ENCODE measurements around the gene SELENOS.
"Not testable (repeated sequence)": the region's sequence is repeated elsewhere in the genome, so short reads cannot be mapped to it uniquely, and the experiment has no call there.

SELENOS gene

DNA sequence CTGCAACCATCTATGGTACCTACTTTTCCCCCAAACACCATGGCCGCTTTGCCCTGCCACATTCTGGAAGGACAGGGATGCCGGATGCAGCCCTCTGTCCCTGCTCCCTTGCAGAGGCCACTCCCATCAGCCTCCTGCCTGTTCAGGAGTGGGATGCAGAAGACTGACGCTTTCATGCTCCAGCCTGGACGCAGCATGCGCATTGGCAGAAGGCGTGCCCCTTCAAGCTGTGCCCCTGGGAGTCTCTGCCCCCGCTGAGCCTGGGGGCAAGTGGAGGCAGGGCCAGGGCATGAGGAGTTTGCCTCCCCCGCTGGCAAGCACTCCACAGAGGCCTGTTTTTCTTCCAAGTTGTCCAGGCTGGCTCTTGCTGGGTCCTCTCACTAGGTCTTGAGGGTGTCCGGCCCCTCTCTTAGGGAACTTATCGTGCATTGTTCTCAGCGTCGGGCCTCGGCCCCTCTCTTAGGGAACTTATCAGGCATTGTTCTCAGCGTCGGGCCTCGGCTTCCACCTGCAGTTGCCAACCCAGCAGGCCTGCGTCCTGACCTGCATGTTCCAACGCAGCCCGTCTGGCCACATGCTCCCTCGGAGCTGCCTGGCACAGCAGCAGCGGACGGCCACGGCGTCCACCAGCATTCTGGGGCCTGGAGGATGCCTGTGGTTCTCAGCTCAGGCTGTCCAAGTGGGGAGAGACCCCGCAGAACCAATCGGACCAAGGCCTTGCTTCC, 32.3 kb upstream of the SELENOS start:
- DNase-seq: no peak

DNA sequence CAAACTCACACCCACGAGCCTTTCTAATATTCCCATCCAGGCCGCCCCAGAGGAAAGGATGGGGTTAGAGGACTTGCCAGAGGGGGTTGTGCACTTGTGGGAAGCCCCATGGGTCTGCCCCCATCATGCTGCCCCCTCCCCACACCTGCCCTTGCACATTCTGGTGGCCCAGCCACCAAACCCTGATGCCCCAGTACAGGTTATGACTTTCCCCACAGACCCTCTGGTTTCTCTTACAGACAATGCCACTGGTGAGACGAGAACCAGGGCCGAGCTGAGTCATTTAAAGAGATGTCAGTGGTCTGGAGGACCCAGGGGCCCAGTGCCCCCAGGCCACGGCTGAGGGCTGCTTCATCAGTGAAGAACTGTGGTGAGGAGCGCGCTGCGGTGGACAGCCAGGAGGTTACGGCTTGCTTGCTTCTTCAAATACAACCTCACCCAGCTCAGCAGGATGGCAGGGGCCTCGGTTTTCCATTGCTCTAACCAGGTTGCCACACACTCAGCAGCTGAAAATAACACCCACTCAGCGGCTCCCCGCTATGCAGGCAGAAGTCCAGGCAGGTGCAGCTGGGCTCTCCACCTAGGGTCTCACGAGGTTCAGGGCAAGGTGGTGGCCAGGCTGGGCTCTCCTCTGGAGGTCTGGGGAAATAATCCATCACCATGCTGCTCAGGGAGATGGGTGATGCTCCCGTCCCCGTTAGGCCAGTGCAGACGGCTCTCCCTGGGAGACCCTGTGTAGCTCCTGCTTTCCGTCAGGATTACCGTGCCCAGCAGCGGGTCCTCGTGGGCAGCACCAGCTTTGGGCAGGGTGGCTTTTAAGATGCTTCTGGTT, 31.5 kb upstream of the SELENOS start:
- no peak for DNase-seq

DNA sequence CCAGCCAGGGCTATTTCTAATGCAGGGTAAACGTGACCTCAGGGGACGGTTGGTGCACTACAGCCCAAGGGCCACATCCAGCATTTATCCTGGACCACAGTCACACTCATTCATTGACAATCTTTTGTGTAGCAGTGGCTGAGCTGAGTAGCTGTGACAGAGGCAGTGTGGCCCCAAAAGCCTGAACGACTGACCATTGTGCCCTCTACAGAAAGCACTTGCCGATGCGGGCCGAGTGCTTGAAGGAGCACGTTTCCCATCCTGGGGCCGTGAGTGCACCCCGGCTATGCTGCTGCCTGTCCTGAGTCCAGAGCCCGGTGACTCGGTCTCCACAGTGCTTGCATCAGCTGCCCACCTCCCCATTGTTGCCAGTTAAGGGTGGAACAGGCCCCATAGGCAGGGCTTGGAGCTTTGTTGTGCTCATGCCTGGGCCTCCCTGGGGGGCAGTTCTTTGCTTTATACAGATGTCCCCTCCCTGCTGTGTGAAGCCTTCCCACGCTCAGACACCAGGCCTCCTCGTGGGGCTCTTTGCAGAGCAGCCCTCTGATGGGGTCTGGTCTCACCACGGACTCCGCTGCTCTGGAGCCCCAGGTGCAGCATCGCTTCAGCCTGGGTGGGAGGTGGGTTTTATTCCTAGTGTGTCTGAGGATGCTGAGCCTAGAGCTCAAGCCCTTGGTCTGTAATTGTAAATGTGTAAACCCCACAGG, 30.8 kb upstream of the SELENOS start:
- no peak for DNase-seq

DNA sequence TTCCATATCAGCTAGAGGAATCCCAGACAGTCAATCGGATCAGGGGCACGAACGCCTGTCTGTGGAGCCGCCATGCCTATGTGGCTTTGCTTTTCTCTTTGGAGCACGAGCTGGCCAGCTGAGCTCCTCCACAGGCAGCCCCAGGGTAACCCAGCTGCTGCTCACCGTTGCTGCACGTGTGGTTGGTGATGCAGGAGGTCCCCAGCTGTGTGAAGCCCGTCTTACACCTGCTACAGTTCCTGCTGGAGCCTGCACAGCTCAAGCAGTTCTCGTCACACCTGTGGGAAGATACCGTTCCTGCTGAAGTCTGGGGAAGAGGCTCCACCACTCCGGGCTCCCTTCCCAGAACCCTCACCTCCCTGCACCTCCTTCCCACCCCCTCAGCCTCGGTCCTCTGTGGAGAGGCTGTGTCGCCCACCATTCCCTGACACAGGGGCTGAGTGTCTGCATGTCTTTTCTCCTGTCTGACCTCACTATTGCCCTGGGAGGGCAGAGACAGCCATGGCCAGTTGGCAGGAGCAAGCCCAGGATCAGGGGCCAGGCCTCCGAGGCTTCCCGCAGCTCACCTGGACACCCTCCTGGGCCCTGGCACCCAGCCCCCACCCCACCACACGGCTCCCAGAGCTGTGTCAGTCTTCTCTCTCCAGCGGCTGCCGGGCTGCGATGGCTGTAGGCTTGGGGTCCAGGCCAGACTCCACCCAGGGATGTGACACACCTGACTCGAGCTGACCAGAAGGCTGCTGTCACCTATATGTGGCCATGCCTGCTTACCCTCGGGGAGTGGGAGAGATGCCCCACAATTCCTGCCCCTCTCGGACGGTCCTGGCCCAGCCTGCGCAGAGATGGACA, 30.0 kb upstream of the SELENOS start:
- no peak for DNase-seq

DNA sequence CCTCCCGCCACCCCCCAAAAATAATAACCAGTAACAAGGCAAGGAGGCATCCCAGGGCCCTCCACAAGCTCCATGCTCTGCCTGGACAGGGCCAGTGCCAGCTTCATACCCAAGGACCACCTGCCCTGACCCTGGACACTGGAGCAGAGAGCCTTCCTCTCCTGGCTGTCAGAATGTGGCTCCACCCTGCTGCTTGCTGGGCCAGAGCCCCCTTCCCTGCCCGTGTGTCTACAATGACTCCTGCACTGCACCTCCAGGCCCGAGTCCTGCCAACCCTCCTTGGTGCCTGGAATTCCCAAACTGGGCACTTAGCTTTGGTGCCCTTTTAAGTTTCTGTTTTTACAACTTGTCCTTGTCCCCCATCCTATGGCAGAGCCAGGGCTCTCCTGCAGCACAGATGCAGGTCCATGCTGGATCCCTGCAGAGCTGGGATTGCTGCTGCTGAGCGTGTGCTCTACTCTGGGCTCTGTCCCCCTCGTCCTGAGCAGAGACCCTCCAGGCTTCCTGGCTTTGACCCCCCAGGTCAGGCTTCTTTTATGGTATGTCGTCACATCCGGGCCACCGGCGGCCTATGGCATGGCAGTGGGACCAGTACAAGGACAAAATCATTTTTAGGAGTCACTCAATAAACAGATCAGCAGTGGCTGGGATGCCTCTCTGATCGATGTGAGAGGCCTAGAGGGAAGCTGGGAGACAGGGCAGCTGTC, 29.2 kb upstream of the SELENOS start:
- no peak for DNase-seq

DNA sequence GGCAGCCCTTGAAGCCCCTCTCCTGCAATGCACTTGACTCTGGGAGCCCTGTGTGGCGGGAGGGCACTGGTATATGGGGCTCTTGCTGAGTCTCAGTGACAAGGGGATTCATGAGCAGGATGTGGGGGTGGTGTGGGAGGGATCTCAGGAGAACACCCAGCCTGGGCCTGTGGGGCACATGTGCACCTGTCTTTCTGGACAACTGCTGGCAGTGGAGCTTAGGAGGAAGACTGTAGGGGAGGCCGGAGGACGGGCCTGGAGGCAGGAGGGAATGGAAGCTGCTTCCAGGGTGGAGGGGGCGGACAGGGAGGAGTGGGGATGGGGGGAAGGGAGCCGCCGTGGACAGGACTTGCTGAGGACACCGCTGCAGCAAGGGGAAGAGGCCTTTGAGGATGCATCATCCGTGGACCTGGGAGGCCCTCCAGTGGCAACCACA, 28.6 kb upstream of the SELENOS start:
- DNase-seq: no peak

DNA sequence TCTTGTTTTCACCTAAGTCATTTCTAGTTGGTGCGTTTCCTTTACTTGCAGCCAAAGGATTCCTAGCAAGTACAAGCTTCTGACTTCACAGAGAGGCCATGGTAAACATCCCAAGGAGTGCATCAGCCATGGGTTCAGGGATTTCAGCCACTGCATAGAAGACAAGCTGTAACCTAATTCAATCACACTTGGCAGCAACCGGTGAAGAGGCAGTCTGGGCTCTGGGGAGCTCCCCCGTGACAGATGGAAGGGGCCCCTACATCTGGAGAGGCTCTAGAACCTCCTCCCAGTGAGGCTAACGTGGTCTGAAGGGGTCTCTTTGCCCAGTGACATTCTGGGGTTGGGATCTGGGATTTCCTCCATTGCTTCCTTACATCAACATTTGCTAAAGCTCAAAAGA, 26.1 kb upstream of the SELENOS start:
- DNase-seq: no peak

DNA sequence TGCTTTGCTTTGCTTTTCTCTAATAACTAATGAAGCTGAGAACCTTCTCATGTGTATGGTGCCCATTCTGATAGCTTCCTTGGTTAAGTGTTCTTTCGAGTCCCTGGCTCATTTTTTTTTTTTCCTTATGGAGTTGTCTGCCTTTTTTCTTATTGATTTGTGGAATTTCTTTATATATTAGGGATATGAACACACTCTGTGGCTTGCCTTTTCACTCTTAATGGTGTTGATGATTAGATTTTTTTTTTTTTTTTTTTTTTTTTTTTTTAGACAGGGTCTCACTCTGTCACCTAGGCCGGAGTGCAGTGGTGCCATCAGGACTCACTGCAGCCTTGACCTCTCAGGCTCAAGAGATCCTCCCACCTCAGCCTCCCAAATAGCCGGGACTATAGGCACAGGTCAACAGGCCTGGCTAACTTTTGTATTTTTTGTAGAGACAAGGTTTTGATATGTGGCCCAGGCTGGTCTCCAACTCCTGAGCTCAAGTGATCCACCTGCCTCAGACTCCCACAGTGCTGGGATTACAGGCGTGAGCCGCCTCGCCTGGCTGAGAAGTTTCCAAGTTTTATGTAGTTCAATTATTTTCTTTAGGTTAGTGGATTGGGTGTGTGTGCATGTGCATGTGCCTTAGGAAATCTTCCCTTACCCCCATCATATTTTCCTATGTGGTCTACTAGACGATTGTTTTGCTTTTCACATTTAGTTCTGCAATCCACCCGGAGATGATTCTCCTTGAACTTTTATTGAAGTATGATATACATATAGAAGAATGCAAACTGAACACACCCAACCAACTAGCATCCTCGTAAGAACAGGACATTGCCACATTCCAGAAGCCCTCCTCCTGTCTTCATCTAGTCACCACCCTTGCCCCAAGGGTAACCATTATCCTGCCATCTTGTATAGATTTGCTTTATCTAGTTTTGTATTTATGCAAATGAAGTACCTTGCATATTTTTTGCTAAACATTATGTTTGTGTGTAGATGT, 19.4 kb upstream of the SELENOS start:
- DNase-seq: no peak

DNA sequence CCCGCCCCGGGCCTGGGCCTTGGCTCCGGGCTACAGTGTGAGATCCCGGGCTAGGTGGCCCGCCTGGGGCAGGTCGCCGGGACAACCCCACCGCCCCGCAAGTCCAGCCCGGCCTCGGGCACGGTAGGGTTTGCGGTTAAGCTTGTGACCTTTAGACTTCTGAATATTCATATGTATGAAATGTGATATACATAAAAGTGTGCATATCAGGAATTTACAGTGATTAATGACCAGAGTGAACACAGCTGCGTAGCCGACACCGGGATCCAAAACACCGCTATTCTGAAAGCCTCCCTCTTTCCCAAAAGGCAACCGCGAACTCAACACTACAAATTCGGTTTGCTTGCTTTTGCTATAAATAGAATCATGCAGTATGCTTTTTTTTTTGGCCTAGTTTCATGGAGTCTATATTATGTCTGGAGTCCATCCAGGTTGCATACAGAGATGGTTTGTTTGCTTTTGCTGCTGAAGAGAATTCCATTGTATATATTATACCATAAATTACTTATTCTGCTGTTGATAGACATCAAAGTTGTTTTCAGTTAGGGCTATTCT, 18.4 kb upstream of the SELENOS start:
- DNase-seq: no peak

DNA sequence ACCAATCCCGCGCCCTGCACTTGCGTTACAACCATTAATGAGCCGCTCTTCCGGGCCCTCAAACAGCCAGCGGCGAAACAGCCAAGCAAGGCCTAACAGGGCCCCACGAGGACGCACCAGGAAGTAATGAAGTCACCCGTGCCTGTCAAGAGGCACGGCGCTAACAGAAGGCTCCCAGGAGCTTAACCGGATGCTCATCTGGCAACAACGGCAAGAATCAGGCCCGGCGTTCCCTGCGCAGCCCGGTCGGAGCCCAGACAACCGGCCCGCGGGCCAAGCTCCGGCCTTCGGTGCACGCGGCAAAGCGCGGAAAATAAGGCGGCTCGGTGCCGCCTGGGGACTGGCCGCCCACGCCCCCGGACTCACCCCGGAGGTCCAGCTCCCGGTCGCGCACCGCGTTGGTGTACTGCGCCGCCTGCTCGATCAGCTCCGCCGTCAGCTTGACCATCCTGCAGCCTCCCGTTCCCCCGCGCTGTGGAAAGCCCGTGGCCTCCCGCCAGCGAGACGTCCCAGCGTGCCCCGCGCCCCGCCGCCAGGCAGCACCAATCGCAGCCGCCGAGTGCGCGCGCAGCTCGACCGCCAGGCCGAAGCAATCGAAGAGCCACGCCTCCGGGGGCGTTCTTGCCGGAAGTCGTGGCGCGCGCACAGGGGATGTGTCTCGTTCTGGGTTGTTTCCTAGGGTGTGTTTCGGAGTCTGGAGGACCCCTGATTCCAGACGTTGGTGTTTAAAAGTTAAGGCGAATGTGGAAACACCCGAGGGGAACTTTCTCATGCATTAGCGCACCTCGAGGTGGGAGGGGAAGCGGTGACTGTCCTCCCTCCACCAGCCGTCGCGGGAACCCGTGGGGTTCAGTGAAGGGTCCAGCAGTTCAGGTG, 17.7 kb upstream of the SELENOS start, which contains the start of gene SNRPA1:
Gene SNRPA1, minus strand, starts transcription at position 518 of the 876 bp plus-strand sequence. Its CDS starts 70 bp downstream, at position 448.
- peak; percentile 98 for DNase-seq

DNA sequence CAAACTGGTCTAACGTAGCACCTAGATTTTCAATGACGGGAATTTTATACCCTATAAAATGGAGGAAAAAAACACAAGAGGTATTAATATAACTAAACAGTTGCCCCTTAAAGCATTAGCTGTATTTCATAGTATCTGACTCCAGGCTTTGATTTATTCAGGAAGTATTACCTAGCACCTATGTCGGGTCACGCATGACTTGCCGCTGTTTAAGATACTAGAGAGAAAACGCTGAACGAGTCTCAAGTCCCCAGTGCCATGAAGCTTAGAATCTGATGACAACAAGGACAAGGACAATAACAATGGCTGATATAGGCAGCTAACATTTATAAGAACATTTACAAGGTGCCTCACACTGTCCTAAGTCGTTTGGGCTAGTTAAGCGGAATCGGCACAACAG, 15.8 kb upstream of the SELENOS start:
- no peak for DNase-seq

DNA sequence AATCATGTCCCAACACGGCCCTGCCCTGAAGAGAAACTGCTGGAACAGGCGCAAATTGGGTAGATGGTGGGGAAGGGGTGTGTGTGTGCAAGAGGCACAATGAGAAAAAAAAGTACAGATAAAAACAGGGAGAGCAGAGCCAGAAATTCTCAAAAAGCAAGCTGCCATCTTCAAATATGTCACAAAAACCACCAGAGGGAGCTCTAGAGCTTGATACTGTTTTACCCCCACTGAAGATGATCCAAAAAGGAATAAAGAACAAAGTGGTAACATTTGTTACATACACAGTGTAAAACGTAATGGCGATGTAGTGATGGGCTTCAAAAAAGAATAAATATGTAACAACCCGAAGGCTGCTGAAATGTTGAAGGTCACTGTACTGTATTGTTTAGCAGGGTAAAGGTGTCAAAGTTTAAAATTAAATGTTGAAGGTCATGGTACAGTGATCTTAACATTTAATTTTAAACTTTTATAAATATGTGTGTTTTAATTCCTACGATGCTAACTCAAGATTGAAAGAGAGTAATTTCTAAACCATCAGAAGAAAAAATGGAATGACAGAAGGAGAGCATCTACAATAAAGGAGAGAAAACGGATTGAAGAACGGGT, 11.7 kb upstream of the SELENOS start:
- DNase-seq: no peak

DNA sequence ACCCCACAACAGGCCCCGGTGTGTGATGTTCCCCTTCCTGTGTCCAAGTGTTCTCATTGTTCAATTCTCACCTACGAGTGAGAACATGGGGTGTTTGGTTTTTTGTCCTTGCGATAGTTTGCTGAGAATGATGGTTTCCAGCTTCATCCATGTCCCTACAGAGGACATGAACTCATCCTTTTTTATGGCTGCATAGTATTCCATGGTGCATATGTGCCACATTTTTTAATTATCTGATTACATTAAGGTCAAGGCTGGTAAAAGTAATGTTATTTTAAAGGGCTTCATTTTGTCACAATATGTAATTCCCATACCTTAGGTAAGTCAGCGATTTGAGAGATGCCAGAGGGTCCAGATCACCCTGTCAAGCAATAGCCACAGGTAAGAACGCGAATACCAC, 10.1 kb upstream of the SELENOS start:
- not testable (repeated sequence) for DNase-seq

DNA sequence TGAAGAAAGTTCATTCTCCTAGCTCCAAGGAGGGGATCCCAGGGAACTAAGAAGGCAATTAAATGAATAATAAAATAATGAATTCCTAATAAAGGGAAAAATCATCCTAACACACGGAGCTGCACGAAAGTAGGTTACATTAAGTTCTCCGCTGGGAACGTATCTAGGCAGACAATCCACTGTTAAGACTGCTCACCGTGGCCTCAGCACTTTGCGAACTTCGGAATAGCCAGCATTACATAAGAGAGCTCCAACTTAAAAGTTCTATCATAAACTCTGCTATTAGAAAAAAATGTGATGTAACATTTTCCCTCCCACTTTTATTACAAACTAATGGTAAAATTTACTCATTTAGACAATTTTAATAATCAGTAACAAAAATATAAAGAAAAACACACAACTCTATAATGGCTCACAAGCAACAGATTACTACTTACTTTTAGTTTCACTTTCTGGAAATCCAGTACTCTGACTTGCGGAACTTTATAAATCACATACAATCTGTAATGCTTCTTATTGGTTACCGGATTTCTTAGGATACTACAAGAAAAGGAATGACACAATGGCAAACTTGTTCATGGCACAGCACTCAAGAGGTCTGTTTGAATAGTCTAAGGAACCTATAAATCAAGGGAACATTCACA, 9.3 kb upstream of the SELENOS start:
- no peak for DNase-seq

DNA sequence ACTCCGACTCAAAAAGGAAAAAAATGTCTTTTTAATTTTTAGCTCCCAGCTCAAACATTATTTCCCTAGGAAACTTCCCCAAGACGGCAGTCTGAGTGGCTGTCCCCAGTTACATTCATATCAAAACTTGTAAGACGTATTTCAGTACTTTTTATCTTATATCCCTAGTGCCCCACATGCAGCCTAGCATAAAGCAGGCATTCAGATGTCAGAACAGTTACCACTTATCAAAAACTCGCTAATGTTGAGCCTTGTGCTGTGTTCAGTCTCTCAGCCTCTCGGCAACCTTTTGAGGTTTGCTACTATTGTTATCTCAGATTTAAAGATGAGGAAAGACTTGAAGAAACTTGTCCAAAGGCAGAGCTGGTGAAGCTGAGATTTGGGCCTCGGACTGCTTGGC, 6.6 kb upstream of the SELENOS start:
- DNase-seq: no peak

DNA sequence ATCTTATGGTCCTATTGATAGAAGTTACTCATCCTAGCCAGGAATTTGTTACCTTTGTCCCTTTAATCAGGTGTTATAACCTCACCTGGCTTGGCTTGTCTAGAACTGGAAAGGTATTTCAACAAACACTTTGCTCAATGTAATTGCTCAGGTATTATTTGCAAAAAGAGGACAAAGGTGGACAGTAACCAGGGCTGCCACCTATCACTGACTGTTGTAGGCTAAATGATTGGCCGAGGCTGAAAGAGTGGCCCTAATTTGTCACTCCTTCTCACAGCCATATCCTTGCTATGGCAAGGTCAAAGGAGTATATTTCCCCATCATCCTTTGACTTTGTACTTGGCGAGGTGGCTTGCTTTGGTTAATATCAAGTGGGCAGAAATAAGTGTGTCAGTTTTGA, 2.7 kb upstream of the SELENOS start:
- no peak for DNase-seq

DNA sequence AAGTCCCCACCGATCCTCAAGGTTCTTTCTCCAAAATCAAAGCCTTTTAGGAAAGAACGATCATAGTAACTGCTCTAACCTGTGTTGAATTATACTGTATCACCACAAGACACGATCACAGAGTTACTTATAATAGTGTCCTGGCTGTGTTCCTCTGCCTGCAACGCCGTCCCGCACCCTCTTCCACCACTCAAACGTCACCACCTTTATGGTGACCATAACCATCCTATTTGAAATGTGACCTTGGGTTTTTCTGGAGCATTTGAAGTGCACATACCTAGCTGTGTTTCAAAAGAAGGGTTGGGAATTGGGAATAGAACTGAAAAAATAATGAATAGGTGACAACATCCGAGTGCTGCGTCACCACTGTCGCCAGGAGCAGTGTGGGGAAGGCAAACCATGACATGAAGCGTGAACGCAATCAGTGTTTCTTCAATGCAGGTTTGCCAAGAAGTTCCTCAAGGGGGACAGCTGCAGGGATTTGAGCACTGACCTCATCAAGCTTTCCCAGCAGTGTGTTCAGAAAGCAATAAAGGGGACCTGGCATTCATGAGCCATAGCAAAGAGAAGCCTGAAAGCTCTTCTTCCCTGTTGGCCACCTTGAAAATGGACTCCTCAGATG, 769 bp upstream of the SELENOS start:
- no peak for DNase-seq

DNA sequence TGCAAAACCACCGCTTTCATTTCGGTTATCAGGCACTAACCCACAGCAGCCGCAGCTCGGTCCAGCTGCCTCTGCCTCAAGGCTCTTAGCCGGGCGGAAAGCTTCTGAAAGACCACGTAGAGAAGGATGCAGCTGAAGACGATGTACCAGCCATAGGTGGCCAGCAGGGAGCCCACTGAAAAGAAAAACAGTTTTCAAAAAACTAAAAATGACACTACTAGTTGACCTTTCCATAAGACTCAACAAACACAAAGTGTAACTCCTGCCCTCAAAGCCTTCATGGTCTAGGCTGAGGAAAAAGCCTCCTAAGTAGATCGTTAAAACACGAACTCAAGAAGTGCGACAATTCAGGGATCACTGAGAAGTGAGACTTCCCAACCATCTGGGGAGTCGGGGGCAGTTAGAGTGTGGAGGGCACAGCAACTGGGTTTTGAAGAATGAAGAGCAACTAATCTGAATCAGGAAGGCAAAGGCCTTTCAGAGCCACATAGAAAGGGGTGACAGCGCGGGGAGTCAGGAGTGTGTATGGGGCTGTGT, 716 bp downstream of the SELENOS start:
- peak; percentile 25 for DNase-seq

All from activated naive CD4-positive, alpha-beta T cell treated with Interleukin-2 at 50 U/mL for 16 hours (primary cell).